NCI-H2227 treated with DMSO at 0.1 percent for 48 hours (cell line): ENCODE data around the gene INTS3.

Experiments
- DNase-seq: peaks from one replicate; lab custom pipeline; 2025; lab: John Stamatoyannopoulos, UW

Gene INTS3

DNA sequence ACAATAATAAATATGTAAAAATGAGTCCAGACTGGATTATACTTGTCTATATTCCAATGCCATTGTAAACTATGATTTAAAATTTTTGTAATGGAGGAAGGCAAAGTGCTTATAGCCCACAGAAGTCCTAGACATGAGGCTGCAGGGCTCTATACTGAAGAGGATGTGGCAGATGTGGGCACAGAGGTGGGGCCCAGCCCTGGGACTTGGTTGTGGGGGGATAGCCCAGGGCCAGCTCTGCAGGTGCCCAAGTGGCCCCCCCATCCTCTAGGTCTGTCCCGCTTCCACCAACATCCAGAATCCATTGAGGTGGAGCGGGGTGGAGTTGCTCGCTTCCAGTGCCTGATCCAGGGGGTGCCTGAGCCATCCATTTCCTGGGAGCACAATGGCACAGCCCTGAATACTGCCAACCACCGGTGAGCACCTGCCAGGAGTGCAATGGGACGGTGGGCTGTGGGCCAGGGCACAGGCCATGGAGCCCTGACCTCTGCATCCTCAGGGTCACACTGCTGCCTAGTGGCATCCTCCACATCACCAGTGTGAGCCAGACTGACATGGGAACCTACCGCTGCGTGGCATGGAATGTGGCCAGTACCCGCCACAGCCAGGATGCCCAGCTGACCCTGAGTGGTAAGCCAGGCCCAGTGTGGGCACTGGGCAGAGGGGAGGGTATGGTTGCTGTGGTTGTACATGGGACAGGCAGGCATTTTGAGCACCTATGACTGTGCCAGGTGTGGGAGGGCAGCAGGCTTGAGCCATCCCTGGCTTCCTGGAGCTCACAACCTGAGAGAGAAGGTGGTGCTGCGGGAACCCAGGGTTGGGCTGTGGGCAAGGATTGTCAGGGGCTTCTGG, 68.3 kb downstream of the INTS3 start:
- no peak for DNase-seq

DNA sequence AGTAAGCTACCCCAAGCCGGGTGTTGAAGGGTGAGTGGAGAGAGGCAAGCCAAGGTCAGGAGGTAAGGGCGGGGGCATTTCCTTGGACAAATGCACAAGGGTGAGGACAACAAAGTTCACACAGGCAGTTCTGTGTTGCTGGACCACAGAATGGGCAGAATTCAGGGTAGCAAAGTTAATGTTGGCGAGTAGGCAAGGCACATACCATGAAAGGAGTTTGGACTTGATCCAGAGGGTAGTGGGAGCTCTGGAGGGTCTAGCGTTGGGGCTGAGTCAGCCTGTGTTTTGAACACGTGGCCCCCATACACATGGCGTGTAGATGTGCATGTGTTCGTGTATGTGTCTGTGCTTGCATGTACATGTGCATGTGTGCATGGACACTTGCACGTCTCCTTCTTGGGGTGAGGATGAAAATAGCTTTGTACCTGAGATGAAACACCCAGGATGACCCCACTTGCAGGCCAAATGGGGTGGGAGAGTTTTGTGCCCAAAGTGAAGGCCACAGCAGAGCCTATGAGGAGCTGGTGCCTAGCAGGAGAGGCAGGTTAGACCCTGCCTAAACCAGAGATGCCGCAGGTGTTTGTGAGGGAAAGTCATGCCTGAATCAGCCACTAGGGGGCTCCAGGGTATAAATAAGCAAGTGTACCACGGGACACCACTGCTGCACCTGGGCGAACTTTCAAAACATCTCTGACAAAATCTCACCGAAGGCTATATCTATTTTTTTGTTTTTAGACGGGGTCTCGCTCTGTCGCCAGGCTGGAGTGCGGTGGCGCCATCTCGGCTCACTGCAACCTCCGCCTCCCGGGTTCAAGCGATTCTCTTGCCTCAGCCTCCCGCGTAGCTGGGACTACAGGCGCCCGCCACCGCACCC, 69.2 kb downstream of the INTS3 start:
- DNase-seq, result no peak

DNA sequence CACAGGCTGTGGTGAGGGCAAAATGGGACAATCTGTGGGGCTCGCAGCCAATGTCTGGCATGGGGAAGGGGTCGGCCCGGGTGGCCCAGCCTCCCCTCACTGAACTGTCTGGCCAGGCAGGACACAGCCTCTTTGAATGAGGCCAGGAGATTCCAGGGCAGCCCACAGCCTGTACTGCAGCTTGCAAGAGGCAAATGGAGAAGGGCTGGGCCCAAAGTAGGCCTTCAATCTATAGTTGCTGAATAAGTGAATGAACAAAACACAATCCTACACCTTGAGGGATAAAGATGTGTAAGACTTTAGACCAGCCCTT, 70.6 kb downstream of the INTS3 start:
- DNase-seq, result no peak

DNA sequence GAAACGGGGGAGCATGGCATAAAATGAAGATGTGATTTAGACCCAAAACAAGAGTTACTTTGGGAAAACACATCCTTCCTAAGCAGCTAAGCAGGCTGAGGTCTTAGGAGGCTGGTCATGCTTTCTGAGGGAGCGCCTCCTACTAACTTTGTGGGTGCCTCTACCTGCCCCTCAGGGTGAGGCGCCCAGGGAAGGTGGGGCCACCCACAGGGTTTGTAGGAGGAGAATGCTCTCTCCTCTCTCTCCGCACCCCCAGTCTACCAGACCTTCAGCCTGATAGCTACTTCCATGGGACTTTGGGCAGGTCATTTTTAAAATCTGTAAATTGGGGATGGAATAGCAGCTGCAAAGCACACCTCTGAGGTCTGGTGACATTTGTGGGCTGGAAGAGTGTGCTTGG, 71.2 kb downstream of the INTS3 start:
- no peak for DNase-seq

DNA sequence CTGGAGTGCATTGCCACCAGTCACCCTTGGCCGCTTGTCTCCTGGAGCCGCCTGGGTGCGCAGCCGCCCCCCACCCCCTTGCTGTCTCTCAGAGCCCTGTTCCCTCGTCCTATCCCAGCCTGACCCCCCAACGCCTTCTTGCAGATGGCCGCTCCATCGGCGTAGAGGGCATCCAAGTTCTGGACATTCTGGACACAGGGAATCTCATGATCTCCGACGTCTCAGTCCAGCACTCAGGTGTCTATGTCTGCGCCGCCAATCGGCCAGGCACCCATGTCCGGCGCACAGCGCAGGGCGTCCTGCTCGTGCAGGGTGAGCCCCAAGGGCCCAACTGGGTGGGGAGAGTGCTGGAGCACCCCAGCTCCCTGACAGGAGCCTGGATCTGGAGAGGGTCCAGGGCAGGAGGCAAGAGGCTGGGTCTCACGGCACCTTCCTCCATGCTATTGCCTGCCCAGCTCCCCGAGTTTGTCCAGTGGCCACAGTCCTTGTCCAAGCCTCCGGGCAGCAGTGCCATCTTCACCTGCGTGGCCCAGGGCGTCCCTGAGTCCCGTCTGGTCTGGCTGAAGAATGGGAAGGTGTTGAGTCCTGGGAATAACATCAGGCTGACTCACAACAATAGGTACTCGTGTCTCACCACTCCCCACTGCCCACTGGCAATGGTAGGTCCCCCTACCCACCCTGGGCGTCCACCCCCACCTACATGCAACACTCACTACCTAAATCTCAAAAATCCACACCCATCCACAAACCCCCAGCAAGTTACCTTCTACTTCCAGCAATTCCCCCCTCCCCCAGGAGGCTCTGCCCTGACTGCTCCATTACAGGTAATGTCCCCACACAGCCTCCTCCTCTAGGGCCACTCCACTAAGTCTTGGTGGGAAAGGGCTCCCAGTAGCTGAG, 72.0 kb downstream of the INTS3 start:
- DNase-seq, result no peak

DNA sequence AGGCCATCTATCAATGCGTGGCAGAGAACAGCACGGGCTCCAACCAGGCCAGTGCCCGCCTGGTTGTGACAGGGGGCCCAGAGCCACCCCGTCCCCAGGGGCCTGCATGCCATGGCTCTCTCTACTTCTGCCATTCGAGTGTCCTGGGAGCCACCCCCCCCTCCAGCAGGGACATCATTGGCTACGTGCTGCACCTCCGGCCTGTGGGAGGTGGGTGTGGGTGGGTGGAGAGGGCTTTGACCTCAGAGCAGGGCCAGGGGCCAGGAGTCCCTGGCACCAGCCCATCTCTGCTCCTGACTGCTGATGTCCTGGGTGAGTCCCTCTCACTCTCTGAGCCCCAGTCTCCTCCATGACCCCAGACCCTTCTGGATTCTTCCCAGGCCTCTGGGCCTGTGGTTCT, 72.7 kb downstream of the INTS3 start:
- DNase-seq, result no peak

DNA sequence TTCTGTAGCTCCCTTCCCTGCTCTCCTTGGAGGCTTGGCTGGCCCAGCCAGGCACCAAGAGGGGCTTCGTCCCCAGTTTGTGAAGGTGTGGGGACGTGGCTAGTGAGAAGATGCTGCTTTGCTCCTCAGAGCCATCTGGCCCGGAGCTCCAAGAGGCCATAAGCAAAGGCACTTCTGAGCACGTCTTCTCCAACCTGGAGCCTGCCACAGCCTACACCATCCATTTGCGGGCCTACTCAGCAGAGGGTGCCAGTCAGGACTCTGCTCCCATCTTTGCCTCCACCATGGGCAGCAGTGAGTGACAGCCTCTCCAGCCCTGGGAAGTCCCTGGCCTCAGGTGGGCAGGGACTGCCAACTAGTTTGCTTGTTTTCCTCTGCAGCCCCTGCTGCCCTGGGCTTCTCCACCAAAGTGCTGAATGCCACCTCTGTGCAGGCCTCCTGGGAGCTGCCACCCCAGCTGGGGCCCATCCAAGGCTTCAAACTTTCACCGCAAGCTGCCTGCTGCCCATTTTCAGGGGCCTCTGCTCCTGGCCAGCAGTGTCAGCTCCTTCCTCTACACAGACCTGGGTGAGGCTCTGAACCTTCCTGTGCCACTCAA, 73.3 kb downstream of the INTS3 start:
- DNase-seq, result no peak

DNA sequence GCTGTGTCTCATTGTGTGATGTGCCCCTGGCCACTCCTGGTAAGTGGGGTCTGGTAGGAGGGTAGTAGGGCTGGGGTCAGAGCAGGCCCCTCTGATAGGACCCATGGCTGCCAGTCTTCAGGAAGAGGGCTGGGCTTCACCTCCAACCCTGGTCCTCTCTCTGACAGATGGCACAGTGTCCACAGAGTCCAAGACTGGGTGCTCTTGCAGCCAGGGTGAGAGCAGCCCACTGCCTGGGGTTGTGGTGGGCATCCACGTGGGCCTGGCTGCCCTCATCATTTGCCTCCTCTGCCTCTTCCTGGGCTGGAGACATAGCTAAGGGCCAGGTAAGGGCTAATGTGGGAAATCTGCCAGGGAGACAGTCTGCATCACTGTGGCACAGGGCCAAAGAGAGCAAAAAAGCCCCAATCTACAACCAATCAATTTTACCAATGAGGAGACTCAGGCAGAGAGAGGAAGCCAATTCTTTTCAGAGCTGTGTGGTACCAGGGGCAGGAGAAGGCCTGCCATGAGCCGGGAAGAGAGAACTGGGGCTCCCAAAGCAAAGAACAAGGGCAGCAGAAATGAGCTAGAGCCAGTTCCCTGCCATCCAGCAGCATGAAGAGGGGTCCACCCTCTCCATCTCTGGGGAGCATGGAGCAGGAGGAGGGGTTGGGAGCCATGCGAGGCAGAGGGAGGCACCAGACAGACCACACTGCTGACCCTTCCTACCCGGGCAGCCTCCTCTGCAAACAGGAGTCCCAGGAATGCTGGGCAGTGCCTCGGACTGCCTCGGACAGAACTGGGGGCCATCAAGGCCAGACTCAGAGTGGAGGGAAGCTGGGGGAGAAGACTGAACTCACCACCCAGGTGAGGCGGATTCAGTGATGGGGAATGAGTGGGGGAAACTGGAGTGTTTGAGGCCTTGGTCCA, 74.2 kb downstream of the INTS3 start:
- DNase-seq, result no peak

DNA sequence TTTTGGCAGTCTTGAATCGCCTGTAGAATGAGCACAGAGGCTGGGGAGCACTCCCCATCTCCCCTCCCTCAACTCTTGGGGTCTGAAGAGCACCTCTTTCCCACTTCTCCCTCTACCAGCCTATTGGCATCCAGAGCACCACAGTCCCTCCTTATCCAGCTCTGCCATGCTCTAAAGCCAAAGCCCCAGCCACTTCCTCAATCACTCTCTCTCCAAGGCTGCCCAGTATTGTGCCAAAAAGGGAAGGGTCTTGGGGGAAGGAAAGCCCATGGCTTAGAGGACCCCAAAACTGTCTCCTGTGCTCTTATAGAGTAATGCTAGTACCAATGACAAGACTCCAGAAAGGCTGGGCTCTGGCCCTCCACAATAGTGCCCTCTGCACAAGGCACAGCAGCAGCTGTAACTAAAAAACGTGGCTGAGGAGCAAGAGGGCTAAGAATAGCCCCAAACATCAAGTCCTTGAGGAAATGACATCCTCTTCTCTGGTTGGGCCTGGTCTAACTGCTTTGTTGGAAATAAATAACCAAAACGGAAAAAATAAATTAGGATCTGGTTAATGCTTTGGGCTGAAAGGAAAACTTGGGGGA, 75.7 kb downstream of the INTS3 start:
- no peak for DNase-seq

DNA sequence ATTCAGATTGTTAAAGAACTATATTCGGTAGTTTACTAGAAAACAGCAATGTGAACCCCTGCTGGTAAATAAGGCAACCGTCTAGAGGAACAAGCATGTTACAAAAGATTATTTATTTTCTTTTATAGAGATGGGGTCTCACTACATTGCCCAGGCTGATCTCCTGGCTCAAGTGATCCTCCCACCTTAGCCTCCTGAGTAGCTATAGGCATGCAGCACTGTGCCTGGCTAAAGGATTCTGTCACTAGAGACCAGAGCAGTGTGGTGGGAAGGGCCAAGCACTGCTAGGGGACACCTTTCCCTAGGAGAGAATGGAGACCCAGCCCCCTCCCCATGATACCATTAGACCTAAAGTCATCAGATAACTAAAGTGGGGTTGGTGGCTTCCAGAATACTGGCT, 76.3 kb downstream of the INTS3 start:
- no peak for DNase-seq

DNA sequence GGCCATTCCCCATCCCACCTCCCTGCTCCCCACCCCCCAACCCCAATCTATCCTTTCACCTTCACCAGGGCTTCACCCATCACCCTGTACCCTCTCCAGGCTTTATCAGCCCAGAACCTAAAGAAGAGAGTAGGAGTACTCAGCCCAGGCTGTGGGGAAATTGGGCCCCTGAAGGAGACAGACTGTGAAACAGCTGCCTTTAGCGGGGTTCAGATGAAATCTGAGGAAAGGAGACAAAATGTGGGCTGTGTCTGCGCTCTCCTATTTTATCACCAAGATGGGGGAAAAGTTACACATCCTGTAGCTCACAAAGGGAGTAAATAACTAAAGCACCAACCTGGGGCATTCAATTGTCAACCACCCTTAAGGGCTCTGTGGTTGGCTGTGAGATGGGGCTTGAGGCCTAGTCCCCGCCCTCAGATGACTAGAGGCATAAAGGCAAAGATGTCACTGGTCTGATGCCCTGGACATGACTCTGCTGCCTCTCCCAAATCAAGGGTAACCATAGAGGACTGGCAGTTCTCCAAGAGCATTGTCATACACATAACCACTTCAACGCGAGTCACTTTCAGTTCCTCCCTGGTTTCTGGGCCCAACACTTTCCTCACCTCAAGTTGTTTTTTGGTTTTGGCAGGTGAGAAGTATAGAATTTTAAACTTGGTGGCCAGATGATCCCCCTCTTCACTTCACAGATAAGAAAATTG, 77.3 kb downstream of the INTS3 start:
- no peak for DNase-seq

DNA sequence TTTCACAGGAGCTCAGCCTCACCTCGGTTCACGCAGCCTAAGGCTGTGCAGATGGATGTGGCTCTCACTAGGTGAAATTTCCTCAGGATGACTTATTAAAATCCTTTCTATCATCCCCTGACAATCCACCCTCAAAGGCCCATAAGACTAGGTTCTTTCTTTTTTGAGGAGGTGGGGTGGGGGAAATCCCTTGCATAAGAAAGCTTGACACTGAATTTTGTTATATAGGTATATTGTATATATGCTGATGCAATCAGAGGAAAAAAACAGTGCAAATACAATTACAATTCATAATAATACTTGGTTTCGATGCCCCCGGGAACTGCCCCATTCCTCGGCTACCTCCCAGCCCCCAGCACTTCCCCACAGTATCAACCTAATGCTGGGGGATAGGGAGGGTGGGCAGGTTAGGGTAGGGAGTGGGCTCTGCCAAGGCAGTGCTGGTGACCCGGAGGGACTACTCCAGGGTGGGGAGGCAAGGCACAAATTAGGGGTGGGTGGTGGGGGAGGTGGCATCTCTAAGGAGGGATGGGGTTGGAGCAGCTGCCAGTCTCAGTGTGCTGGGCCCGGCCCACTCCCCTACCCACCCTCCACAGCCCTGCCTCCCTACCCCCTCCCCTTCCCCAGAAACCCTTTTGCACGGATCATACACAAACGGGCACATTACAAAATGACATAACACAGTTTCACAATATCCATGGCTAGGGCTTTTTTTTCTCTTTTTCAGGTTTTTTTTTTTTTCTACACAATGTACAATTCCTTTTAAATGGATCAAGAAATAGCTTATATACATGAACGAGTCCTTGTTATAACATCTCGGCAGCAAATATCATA, 78.3 kb downstream of the INTS3 start:
- DNase-seq, result no peak

DNA sequence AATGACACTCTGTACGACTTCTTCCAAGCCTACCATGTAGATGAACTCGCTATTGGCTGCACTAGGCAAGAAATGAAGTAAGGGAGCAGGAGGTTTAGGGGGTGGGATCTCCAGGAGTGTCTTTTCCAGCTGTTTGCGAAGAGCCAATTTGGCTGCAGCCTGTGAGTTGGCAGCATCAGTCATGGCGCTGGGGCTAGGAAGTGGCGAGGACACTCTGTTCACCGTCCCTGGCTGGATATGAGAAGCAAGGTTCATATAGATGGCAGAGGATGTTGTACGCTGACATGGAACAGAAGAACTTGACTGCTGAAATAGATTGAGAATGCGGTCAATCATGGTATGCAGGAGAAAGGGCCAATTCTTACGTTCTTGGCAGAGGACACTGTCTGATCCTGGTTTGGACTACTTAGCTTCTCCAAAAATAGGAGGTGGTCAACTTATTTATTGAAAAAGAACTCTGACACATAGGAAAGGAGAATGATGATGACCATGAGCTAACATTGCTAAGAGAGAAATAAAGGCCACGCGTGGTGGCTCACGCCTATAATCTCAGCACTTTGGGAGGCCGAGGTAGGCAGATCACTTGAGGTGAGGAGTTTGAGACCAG, 88.5 kb downstream of the INTS3 start:
- DNase-seq, result no peak

DNA sequence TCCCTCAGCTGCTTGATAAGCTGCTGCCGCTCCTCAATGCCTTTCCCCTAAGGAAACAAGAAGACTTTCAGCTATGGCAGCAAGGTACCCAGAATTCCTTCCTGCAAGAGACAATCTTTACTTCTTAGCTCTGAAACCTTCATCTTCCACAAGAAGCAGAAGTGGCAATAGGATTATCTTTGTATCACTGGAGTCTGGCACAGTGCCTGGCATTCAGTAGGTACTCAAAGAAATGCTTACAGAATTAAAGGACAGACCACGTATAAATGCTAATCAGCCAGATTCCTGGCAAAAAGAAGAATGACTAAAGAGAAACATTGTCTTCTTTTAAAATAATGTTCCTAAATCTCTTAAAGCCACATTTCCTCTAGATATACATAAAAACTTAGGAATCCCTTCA, 91.0 kb downstream of the INTS3 start:
- DNase-seq, result no peak
